SK-N-MC (cell line): Measurements from ENCODE around the gene PDS5A.

Source experiments
- EZH2 ChIP-seq: fragments of 200-600 bp; sonication (generic); IDR thresholded peaks from one replicate; pipeline ENCODE4 v1.6.1; 2017; ENCODE audit warnings: antibody characterized with exemption
- FOXP2 ChIP-seq: optimal IDR thresholded peaks from 2 replicates; pipeline ENCODE3; 2011; ENCODE audit warnings: mild to moderate bottlenecking, moderate library complexity; ENCODE audit not compliant: insufficient read depth; ENCODE audit errors: extremely low read length, control extremely low read depth
- POLR2AphosphoS5 ChIP-seq: IDR thresholded peaks from 2 replicates; pipeline ENCODE4 v1.6.1; 2012; ENCODE audit warnings: mild to moderate bottlenecking, low read depth, low read length, borderline replicate concordance

- TF ChIP-seq EZH2 (no peak), POLR2AphosphoS5 (no peak), FOXP2 (no peak)
These were observed 116.9 kb downstream of the PDS5A start for GRCh38 chr4:39860804-39861203.
